ACHN (cell line): Measurements from ENCODE around the gene AP4B1.
"Not testable (repeated sequence)": the region's sequence is repeated elsewhere in the genome, so short reads cannot be mapped to it uniquely, and the experiment has no call there.

Experiments used
- DNase-seq: peaks from one replicate; pipeline ENCODE4 v3.0.0-alpha.2; 2015
- in situ Hi-C: cut with HindIII; loops from 2 replicates; pipeline ENCODE4 v1.10.0; 2017; ENCODE audit warnings: low sequenced_read_pairs, low pct_ligation_motif_present, low pct_unique_long_range_greater_than_20kb

The AP4B1 gene

DNA sequence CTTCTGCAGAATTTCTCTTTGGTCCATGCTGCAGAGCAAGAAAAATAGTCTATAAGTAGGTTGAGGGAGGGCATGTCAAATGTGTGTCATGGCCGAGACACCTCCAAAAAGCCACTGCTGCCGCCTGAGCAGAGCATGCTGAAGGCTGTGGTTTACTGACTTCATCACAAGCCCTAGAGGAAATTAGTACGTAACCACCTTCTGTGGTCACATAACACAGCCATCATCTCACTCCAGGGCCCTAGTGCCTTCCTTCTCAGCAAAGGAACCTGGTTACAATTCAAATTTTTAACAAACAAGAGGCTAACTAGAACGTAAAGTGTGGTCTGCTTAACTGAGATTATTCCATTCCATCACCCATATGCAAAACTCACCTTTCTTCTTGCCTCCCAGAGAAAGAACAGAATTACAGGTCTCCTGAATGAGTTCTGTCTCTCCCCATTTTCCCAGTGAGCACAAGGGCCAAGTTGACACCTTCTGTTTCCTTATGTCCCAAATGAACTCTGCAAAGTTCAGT is 32.9 kb downstream of the AP4B1 start, which contains the start of gene PTPN22:
TSS of gene PTPN22 (minus strand) at position 116 of the 517 bp plus-strand sequence.
- peak; percentile 32 for DNase-seq
- in situ Hi-C loops, result no loop called here

GRCh38 chr1:113870778-113871177 is 33.8 kb downstream of the AP4B1 start:
- no peak for DNase-seq

DNA sequence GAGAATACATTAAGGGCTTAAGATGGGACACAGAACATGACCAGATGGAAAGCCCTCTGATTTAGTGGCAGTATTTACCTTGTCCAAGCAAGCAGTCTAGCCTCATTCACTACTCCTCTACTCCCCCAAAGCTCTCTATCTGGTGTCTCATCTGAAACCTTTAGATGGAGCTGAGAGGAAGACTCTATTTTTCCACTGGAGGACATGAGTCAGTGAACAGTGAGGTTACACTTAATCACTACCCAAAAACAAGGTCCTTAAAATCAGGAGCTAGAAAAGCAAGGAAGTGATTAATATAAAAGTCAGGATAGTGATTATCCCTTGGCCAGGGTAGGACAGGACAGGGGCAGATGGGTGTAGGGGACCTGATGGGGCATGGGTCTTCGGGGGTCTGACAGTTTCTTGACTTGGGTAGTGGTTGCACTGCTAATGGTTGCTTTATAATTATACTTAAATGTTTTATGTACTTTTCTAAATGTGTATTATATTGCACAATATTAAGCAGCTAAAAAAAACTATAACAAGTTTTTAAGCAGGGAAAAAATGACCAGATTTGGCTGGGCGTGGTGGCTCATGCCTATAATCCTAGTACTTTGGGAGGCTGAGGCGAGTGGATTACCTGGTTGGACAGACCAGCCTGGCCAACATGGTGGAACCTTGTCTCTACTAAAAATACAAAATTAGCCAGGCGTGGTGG is 36.1 kb downstream of the AP4B1 start:
- in situ Hi-C loops, result no loop called here
- DNase-seq, result no peak

More at GRCh38 chr1:113870778-113871177, 33.8 kb downstream of the AP4B1 start:
- in situ Hi-C loops, result no loop called here

DNA sequence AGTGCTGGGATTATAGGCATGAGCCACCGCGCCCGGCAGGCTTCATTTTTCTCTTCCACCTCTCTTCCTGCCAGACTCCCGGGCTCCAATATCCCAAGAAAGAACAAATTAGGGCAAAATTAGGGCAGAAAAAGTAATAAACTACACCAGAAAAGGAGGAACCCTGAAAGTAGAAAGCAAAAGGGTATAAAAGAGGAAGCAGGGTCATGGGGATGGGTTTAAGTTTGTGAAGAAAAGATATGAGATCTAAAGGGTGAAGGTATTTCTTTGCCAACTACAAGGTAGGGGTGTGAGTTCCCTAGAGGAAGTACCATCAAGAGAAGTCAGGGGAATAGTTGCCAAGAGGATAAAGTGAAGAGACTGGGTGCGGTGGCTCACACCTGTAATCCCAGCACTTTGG is 43.0 kb downstream of the AP4B1 start:
- DNase-seq, result no peak
- in situ Hi-C loops, result no loop called here

DNA sequence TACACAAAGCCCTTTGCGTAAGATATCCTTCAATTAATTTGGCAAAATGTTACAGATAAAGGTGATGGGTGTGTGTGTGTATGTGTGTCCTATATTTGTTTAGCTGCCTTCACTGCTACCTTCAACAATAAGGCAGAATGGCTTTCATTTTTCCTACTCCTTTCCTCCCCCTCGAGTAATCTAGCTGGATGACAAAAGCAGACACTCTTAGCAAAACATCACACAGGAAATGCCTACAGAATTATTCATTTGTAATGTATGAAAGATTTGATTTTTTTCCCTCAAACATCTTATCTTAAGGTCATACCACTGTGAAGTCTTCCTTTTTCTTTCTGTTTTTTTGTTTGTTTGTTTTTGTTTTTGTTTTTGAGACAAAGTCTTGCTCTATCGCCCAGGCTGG is 43.7 kb downstream of the AP4B1 start:
- DNase-seq, result peak; percentile 36
- in situ Hi-C loops, result no loop called here

DNA sequence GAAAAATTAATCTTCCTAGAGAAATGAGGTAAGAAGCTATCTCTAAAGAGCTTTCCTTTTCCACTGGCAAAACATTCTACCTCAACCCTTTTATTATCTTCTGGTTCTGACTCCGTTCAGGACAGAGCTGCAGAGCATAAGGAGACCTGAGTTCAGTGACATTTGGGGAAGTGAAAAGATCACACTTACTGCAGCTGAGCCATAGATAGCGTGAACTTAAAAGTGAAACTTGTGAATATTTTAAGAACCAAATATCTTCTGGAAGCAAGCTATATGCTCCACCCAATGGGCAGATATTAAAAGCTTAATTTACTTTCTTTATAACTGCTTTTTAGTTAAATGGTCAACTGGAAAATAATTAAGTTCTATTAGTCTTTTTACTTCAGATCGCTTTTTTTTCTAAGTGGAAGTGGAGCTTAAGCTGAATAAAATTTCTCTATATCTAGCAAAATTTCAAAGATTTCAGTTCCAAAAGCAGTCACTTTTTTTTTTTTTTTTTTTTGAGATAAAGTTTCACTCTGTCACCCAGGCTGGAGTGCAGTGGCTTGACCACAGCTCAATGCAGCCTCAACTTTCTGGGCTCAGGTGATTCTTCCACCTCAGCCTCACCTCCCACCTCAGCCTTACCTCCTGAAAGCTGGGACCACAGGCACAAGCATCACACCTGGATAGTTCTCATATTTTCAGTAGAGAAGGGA is 45.0 kb downstream of the AP4B1 start:
- in situ Hi-C loops, result no loop called here
- no peak for DNase-seq

- no peak for DNase-seq
- in situ Hi-C loops, result no loop called here
Measured at GRCh38 chr1:113858982-113859381, 45.6 kb downstream of the AP4B1 start.

DNA sequence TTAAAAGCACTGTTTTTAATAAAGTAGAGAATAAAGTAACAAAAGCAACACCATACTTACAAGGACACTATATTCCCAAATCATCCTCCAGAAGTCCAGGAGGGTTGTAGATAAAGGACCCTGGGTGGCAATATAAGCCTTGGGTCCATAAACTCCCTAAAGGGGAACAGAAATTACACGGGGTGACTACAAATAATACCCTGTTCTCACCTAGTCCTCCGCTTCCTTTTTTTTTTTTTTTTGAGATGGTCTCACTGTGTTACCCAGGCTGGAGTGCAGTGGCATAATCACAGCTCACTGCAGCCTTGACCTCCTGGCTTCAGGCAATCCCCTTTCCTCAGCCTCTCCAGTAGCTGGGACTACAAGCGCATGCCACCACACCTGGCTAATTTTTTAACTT is 46.2 kb downstream of the AP4B1 start:
- no peak for DNase-seq
- in situ Hi-C loops, result no loop called here

DNA sequence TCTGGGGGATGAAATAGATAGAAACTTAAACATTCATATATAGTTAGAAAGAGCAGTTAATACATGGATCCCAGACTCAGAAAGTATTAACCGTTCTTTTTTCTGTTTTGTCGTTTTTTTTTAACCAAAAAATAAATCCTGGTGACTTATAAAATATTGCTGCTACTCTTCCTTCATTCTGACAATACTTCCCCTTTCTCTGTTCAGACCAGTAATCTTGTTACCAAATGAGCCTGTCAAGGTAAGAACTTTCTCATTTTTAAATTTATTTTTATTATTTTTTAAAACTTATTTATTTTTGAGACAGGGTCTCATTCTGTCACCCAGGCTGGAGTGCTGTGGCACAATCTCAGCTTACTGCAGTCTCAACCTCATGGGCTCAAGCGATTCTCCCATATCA is 46.8 kb downstream of the AP4B1 start:
- in situ Hi-C loops, result no loop called here
- no peak for DNase-seq

GRCh38 chr1:113856401-113856790 is 48.2 kb downstream of the AP4B1 start:
- DNase-seq, result no peak
- in situ Hi-C loops, result no loop called here

DNA sequence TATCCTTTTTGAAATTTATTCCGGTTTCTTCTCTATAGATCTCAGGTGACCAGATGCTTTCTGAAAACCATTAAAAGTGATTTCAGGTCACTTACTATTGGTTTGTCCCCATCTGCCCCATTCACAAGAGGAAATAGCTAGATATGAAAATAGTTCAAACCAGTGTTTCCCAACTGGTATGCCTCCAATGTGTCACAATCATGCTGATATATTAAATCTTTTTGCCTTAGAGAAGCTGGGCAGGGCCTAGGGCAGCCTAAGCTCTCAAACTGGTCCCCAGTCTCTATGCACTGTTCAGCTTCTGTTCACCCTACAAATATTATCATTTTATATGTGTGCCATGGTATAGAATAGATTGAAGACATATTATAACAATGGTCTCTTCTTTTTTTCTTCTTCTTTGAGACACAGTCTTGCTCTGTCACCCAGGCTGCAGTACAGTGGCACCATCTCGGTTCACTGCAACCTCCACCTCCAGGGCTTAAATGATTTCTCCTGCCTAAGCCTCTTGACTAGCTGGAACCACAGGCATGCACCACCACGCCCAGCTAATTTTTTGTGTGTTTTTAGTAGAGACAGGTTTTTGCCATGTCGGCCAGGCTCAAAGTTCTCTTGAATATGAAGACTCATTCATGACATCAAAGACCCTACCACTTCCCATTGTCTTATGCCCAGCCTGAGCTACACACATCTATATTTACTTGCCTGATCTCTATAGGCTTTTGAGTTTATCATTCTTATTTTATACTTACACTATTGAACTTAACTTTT is 48.8 kb downstream of the AP4B1 start:
- DNase-seq, result no peak
- in situ Hi-C loops, result no loop called here

DNA sequence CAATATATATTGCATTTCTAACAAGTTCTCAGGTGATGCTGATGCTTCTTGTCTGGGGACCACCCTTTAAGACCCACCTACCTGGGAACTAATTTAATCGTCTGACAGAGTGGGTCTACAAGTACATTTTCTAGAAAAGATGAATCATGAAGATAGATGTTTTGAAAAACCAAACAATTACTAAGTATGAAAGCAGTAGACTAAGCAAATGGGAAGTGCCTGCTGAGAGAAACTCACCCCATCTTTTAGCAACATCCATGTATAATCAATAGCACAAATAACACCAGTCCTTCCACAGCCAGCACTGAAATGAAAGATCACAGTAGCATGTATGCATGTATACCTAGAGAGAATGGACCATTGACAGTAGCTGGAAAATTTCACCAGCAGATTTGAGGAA is 50.4 kb downstream of the AP4B1 start:
- in situ Hi-C loops, result no loop called here

DNA sequence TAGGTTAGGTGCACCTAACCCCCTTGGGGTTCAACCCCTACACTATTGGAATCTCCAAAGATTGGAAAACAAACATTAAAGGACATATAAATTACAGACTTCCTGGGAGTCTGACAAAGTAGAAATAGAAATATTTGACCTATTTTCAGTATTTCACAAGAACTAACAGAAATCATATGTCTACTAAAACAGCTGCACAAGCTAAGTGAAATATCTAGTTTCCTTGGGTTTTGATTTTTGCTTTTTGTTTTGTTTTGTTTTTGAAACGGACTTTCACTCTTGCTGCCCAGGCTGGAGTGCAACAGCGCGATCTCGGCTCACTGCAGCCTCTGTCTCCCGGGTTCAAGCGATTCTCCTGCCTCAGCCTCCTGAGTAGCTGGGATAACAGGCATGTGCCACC is 51.9 kb downstream of the AP4B1 start:
- DNase-seq, in situ Hi-C loops: not testable (repeated sequence)

More for the DNA sequence above, 50.4 kb downstream of the AP4B1 start:
- DNase-seq, result no peak

DNA sequence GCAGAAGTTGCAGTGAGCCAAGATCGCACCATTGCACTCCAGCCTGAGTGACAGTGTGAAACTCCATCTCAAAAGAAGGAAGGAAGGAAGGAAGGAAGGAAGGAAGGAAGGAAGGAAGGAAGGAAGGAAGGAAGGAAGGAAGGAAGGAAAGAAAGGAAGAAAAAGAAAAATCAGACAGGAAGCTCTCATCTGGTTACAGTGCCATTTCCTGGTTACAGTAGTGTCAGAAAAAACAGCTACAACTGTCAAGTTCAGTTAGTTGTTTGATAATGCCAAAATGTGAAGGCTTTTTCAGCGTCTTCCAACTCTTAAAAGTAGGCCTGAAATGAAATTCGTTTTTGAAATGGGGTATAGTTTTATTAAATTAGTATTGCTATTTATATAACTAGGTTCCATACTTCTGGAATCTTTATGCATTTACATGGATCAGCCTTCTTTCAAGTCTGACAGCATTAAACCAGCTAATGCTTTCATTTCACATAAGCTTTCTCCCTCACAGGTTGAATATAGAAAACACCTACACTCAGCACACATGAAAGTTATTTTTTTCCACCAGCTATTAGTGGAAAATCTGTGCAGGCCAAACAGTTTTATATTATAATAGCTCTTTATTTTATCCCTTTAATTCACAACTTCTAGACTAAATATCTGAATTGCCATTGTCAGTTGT is 54.3 kb downstream of the AP4B1 start:
- in situ Hi-C loops, result no loop called here
- DNase-seq, result no peak

DNA sequence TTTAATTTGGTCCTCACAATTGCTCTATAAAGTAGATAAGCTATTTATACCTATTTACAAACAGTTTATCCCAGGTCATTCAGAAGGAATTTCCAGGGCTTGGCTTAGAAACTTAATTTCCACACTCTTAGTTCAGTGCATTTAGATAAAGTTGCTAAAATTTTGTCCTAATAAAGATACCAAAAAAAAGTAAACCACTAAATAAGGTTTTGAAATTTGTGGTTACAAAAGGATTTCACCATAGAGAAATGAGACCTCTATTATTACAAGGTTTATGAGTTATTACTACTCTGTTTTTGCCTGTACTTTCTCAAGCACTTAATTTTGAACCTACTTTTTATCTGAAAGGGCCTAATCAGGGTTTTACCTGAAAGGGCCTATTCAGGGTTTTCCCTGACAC is 55.5 kb downstream of the AP4B1 start:
- in situ Hi-C loops, result no loop called here
- no peak for DNase-seq

- DNase-seq, result no peak
- in situ Hi-C loops, result no loop called here
Measured at GRCh38 chr1:113846391-113847035, 58.1 kb downstream of the AP4B1 start.
